DOHH2 (cell line): ENCODE measurements around the gene OTOF.

Source experiments
- H3F3A ChIP-seq: fragments of 200-600 bp; sonication (generic), shearing (Covaris generic); 2 replicates; pipeline ENCODE4 v1.6.0; 2016; ENCODE audit warnings: antibody characterized with exemption, mild to moderate bottlenecking; ENCODE audit not compliant: control insufficient read depth, insufficient read depth
- H3K27ac ChIP-seq: fragments of 200-600 bp; sonication (generic); 2 replicates; pipeline ENCODE4 v1.5.1; 2014; ENCODE audit warnings: low read depth, mild to moderate bottlenecking, low read length, moderate library complexity
- H3K27me3 ChIP-seq: fragments of 200-600 bp; sonication (generic); 2 replicates; pipeline ENCODE4 v1.6.1; 2014; ENCODE audit warnings: mild to moderate bottlenecking, low read length, mixed read lengths; ENCODE audit not compliant: control insufficient read depth
- H3K36me3 ChIP-seq: fragments of 200-600 bp; sonication (generic); 2 replicates; pipeline ENCODE4 v1.6.1; 2014; ENCODE audit warnings: mild to moderate bottlenecking, low read length, moderate library complexity, mixed read lengths; ENCODE audit not compliant: control insufficient read depth
- H3K4me1 ChIP-seq: fragments of 200-600 bp; sonication (generic); 2 replicates; pipeline ENCODE4 v1.6.1; 2014; ENCODE audit warnings: mild to moderate bottlenecking, low read length, mixed read lengths; ENCODE audit not compliant: control insufficient read depth
- H3K4me2 ChIP-seq: fragments of 200-600 bp; sonication (generic); 2 replicates; pipeline ENCODE4 v1.6.0; 2014; ENCODE audit warnings: mild to moderate bottlenecking, low read length, moderate library complexity
- H3K4me3 ChIP-seq: fragments of 200-600 bp; sonication (generic); 2 replicates; pipeline ENCODE4 v1.5.1; 2014; ENCODE audit warnings: mild to moderate bottlenecking, low read length, mixed read lengths
- H3K79me2 ChIP-seq: fragments of 200-600 bp; sonication (generic); 2 replicates; pipeline ENCODE4 v1.6.1; 2014; ENCODE audit warnings: mild to moderate bottlenecking, low read length, mixed read lengths; ENCODE audit not compliant: control insufficient read depth
- H3K9me2 ChIP-seq: fragments of 200-600 bp; sonication (generic); replicated peaks from 2 replicates; pipeline ENCODE4 v1.6.1; 2014; ENCODE audit warnings: mild to moderate bottlenecking, low read length, mixed read lengths; ENCODE audit not compliant: control insufficient read depth
- H3K9me3 ChIP-seq: fragments of 200-600 bp; sonication (generic); 2 replicates; pipeline ENCODE4 v1.6.1; 2014; ENCODE audit warnings: antibody characterized with exemption, low read length, mixed read lengths; ENCODE audit not compliant: control insufficient read depth, insufficient read depth
- H4K20me1 ChIP-seq: fragments of 200-600 bp; sonication (generic); 2 replicates; pipeline ENCODE4 v1.6.0; 2014; ENCODE audit warnings: low read depth, mild to moderate bottlenecking, antibody characterized with exemption, low read length, moderate library complexity; ENCODE audit not compliant: control insufficient read depth, insufficient read depth
- CTCF ChIP-seq: fragments of 200-600 bp; sonication (generic); IDR thresholded peaks from one replicate; pipeline ENCODE4 v1.5.1; 2014; ENCODE audit warnings: antibody characterized with exemption, mild to moderate bottlenecking, low read depth, low read length; ENCODE audit not compliant: poor library complexity, severe bottlenecking
- EZH2phosphoT487 ChIP-seq: fragments of 200-600 bp; sonication (generic); IDR thresholded peaks from 2 replicates; pipeline ENCODE4 v1.6.1; 2017; ENCODE audit warnings: borderline replicate concordance, mild to moderate bottlenecking, antibody characterized with exemption, low read length, moderate library complexity, mixed read lengths

OTOF gene

GRCh38 chr2:26488463-26489212 is 10.7 kb upstream of the OTOF start:
- no peaks in the 10 kb centered on the region for H3F3A ChIP-seq
- no peak overlapping the region for H3K4me2 ChIP-seq
- H3K79me2 ChIP-seq, result no peaks in the 10 kb centered on the region
- H3K9me3 ChIP-seq, result no peaks in the 10 kb centered on the region
- H3K9me2 ChIP-seq, result no peaks in the 10 kb centered on the region
- no peak overlapping the region for H3K27ac ChIP-seq
- no peak overlapping the region for H3K4me3 ChIP-seq
- H4K20me1 ChIP-seq, result no peaks in the 10 kb centered on the region
- no peaks in the 10 kb centered on the region for H3K36me3 ChIP-seq
- TF ChIP-seq EZH2phosphoT487, result no peak
- TF ChIP-seq CTCF, result no peak
- H3K27me3 ChIP-seq, result peaks cover 3% of the 10 kb centered on the region
- H3K4me1 ChIP-seq, result no peaks in the 10 kb centered on the region

GRCh38 chr2:26487192-26487591 is 9.3 kb upstream of the OTOF start:
- TF ChIP-seq EZH2phosphoT487 (no peak), CTCF (no peak)
- H3K27ac ChIP-seq, result no peak overlapping the region
- H3K4me3 ChIP-seq, result no peak overlapping the region

GRCh38 chr2:26486789-26487188 is 8.9 kb upstream of the OTOF start:
- no peaks in the 10 kb centered on the region for H3K9me2 ChIP-seq
- no peaks in the 10 kb centered on the region for H3K9me3 ChIP-seq
- no peak overlapping the region for H3K4me2 ChIP-seq
- H3K27ac ChIP-seq, result no peak overlapping the region
- no peak for TF ChIP-seq CTCF
- TF ChIP-seq EZH2phosphoT487, result no peak
- no peaks in the 10 kb centered on the region for H3K4me1 ChIP-seq
- no peaks in the 10 kb centered on the region for H4K20me1 ChIP-seq
- H3K79me2 ChIP-seq, result no peaks in the 10 kb centered on the region
- no peaks in the 10 kb centered on the region for H3K27me3 ChIP-seq
- no peaks in the 10 kb centered on the region for H3F3A ChIP-seq
- no peaks in the 10 kb centered on the region for H3K36me3 ChIP-seq
- no peak overlapping the region for H3K4me3 ChIP-seq

More at GRCh38 chr2:26487192-26487591, 9.3 kb upstream of the OTOF start:
- no peaks in the 10 kb centered on the region for H3F3A ChIP-seq
- no peaks in the 10 kb centered on the region for H4K20me1 ChIP-seq
- no peaks in the 10 kb centered on the region for H3K27me3 ChIP-seq
- H3K36me3 ChIP-seq, result no peaks in the 10 kb centered on the region
- H3K4me2 ChIP-seq, result no peak overlapping the region
- no peaks in the 10 kb centered on the region for H3K9me2 ChIP-seq
- H3K79me2 ChIP-seq, result no peaks in the 10 kb centered on the region
- H3K4me1 ChIP-seq, result no peaks in the 10 kb centered on the region
- H3K9me3 ChIP-seq, result no peaks in the 10 kb centered on the region
